K562 (cell line): ENCODE measurements around the gene EHD2. TPM values are rescaled to one million over a fixed set of nuclear protein-coding genes. Genes with fewer than 3 reads are reported as not detected.

Experiments
- ATAC-seq: fragments of 200-7000 bp; cut with Tn5 transposase; 3 replicates; pipeline ENCODE4 v1.9.1; 2020; ENCODE audit warnings: moderate library complexity
- BruUV-seq: library from RNA; stranded (reverse); fragments of 400-500 nt; replicated peaks from 2 replicates; lab custom pipeline; 2021; lab: Mats Ljungman, UMichigan
- CTCF ChIA-PET: fragments of 300-600 bp; formaldehyde crosslinking; extraction: SDS; loops from one replicate; lab custom pipeline; 2021; ENCODE audit warnings: low intra/inter-chr PET ratio; lab: Yijun Ruan, JAX
- POLR2A ChIA-PET: fragments of 300-600, 350-650 bp; sonication (Branson Sonifier 250); formaldehyde crosslinking; extraction: SDS; loops from one replicate; lab custom pipeline; 2021; ENCODE audit warnings: antibody characterized with exemption, inconsistent platforms; lab: Yijun Ruan, JAX
- DNase-seq, 4 experiments: peaks; one replicate each; pipeline versions ENCODE4 v3.0.0 to v3.0.0-alpha.2; 2011 to 2018; ENCODE audit warnings: low spot score in 3 of 4, mixed read lengths in 3 of 4; ENCODE audit errors: extremely low read depth in 1 of 4
- FAIRE-seq: peaks from 2 replicates; lab custom pipeline; 2011; peaks lifted over from hg19 to GRCh38; lab: Jason Lieb, UNC
- H2AFZ ChIP-seq: 2 replicates; pipeline ENCODE4 v1.6.0; 2011; ENCODE audit warnings: low read depth, low read length, control low read depth, inconsistent platforms
- H3K27ac ChIP-seq: fragments of 200-600 bp; 3 replicates; pipeline ENCODE4 v1.8.0; 2011; ENCODE audit warnings: low read depth, mild to moderate bottlenecking, control low read depth, inconsistent platforms, low read length, moderate library complexity, mixed read lengths; ENCODE audit errors: extremely low read depth
- H3K27me3 ChIP-seq, 2 experiments: fragments of 300-600 bp in 1 of 2; 2 replicates in 1 of 2; 3 replicates in 1 of 2; pipeline versions ENCODE4 v1.6.0 to v1.8.0; 2011; ENCODE audit warnings: inconsistent platforms in 2 of 2, low read length in 2 of 2, mild to moderate bottlenecking in 1 of 2, mixed read lengths in 1 of 2, moderate library complexity in 1 of 2; ENCODE audit not compliant: control insufficient read depth in 2 of 2, insufficient read depth in 2 of 2
- H3K36me3 ChIP-seq: fragments of 300-600 bp; 3 replicates; pipeline ENCODE4 v1.8.0; 2011; ENCODE audit warnings: mild to moderate bottlenecking, low read length, inconsistent platforms; ENCODE audit not compliant: control insufficient read depth, insufficient read depth
- H3K4me1 ChIP-seq, 2 experiments: fragments of 200-600 bp in 1 of 2; replicated peaks in 1 of 2; 2 replicates in 1 of 2; 3 replicates in 1 of 2; pipeline versions ENCODE4 v1.5.1 to v1.8.0; 2011; ENCODE audit warnings: inconsistent platforms in 2 of 2, low read length in 2 of 2, mild to moderate bottlenecking in 1 of 2, mixed read lengths in 1 of 2, moderate library complexity in 1 of 2; ENCODE audit not compliant: control insufficient read depth in 2 of 2, insufficient read depth in 2 of 2
- H3K4me2 ChIP-seq: 2 replicates; pipeline ENCODE4 v1.6.1; 2011; ENCODE audit warnings: low read length, control low read depth, inconsistent platforms, mixed read lengths; ENCODE audit not compliant: insufficient read depth
- H3K4me3 ChIP-seq: fragments of 200-600 bp; sonication (generic), shearing (Covaris generic); 2 replicates; pipeline ENCODE4 v1.5.1; 2016; ENCODE audit warnings: control low read depth, inconsistent platforms
- H3K79me2 ChIP-seq: fragments of 200-600 bp; 3 replicates; pipeline ENCODE4 v1.8.0; 2011; ENCODE audit warnings: low read length, inconsistent platforms; ENCODE audit not compliant: control insufficient read depth, insufficient read depth
- H3K9ac ChIP-seq, 2 experiments: 2 replicates each; pipeline versions ENCODE4 v1.6.0 to v1.6.1; 2011; ENCODE audit warnings: low read depth in 2 of 2, low read length in 2 of 2, control low read depth in 1 of 2, inconsistent platforms in 1 of 2, mild to moderate bottlenecking in 1 of 2, mixed read lengths in 1 of 2; ENCODE audit not compliant: insufficient read depth in 1 of 2
- H3K9me1 ChIP-seq: one replicate; pipeline ENCODE4 v1.6.0; 2011; ENCODE audit warnings: inconsistent platforms, mild to moderate bottlenecking, low read length, moderate library complexity; ENCODE audit not compliant: control insufficient read depth, insufficient read depth
- H3K9me3 ChIP-seq: replicated peaks from 2 replicates; pipeline ENCODE4 v1.5.1; 2011; ENCODE audit warnings: low read depth, low read length, inconsistent platforms; ENCODE audit not compliant: control insufficient read depth, insufficient read depth
- H4K20me1 ChIP-seq: replicated peaks from 2 replicates; pipeline ENCODE4 v1.6.1; 2011; ENCODE audit warnings: low read length, inconsistent platforms, mixed read lengths; ENCODE audit not compliant: control insufficient read depth, insufficient read depth
- CBFA2T2 ChIP-seq: fragments of 450-650 bp; conservative IDR thresholded peaks from 2 replicates; pipeline ENCODE4 v1.6.1; 2017; ENCODE audit warnings: mild to moderate bottlenecking
- HMGN3 ChIP-seq: IDR thresholded peaks from 2 replicates; pipeline ENCODE4 v1.6.1; 2011; ENCODE audit warnings: borderline replicate concordance, low read depth, mild to moderate bottlenecking, mixed read lengths, low read length; ENCODE audit not compliant: insufficient read length; ENCODE audit errors: extremely low read depth
- MCM2 ChIP-seq: fragments of 450-650 bp; IDR thresholded peaks from 2 replicates; pipeline ENCODE4 v1.6.1; 2017; ENCODE audit warnings: low read depth, mild to moderate bottlenecking
- NFXL1 ChIP-seq: fragments of 450-650 bp; formaldehyde crosslinking; IDR thresholded peaks from 2 replicates; pipeline ENCODE4 v1.4.0; 2021; ENCODE audit warnings: mild to moderate bottlenecking
- POLR2G ChIP-seq: fragments of 200-400 bp; formaldehyde crosslinking; IDR thresholded peaks from 2 replicates; pipeline ENCODE4 v1.6.1; 2017; ENCODE audit warnings: low read depth, mild to moderate bottlenecking, antibody characterized with exemption, low read length, moderate library complexity
- POLR3G ChIP-seq: IDR thresholded peaks from 2 replicates; pipeline ENCODE4 v1.6.1; 2011; ENCODE audit not compliant: insufficient read length, insufficient replicate concordance; ENCODE audit errors: extremely low read depth
- RAD21 ChIP-seq, 2 experiments: fragments of 250-450 bp in 1 of 2; fragments of 450-650 bp in 1 of 2; sonication (Bioruptor Pico) in 1 of 2; formaldehyde crosslinking in 1 of 2; IDR thresholded peaks in 1 of 2; conservative IDR thresholded peaks in 1 of 2; 2 replicates each; pipeline versions ENCODE4 v1.4.0 to v1.8.0; 2020 to 2022; ENCODE audit warnings: mild to moderate bottlenecking in 2 of 2, moderate library complexity in 1 of 2
- SIX5 ChIP-seq, 2 experiments: IDR thresholded peaks; 2 replicates each; pipeline ENCODE4 v1.6.1; 2011; ENCODE audit warnings: low read length in 2 of 2, borderline replicate concordance in 1 of 2, low read depth in 1 of 2, mild to moderate bottlenecking in 1 of 2, moderate library complexity in 1 of 2; ENCODE audit not compliant: insufficient read depth in 1 of 2
- ZNF217 ChIP-seq: sonication (generic); formaldehyde crosslinking; IDR thresholded peaks from 2 replicates; pipeline ENCODE4 v1.8.0; 2022; ENCODE audit warnings: mild to moderate bottlenecking, missing genetic modification reagents
- ZNF324 ChIP-seq: fragments of 250-450 bp; sonication (Bioruptor Pico); IDR thresholded peaks from 2 replicates; pipeline ENCODE4 v1.4.0; 2020; ENCODE audit warnings: mild to moderate bottlenecking
- WGBS: fragments of 100-300 bp; shearing (Covaris generic); methylation state at CpG from one replicate; pipeline ENCODE4 v1.1.6; 2016; ENCODE audit warnings: low coverage, mixed read lengths; ENCODE audit not compliant: insufficient coverage; ENCODE audit errors: missing lambda C conversion rate; 5-methylcytosine and 5-hydroxymethylcytosine counted together
- in situ Hi-C: fragments of 300-500 bp; cut with MboI; formaldehyde crosslinking; loops from 4 replicates; pipeline ENCODE4 v1.15.0; 2018; ENCODE audit warnings: inconsistent platforms, mixed read lengths
- intact Hi-C: fragments of 100-400 bp; cut with micrococcal nuclease; formaldehyde crosslinking; loops from 2 replicates; pipeline ENCODE4 v1.14.2; 2022
- polyA plus RNA-seq, 8 experiments: library from polyadenylated mRNA; depleted of rRNA in 4 of 8; stranded (reverse) in 5 of 8; unstranded in 3 of 8; fragments of >200 nt; fragmentation: Nextera tagmentation in 2 of 8; fragmentation: Illumina TruSeq in 1 of 8; extraction: Ambion mirVana in 2 of 8; extraction: Trizol in 1 of 8; gene quantifications; 2 replicates each; pipeline versions ENCODE4 v1.2.1 to v1.2.3, GENCODE V29; 2011 to 2014; ENCODE audit warnings: inconsistent platforms in 1 of 8, missing spikeins in 1 of 8
- total RNA-seq, 7 experiments: library from RNA; depleted of rRNA in 6 of 7; stranded (reverse); fragments of >200 nt in 6 of 7; fragmentation: Illumina TruSeq in 2 of 7; extraction: Trizol in 2 of 7; gene quantifications; 2 replicates each; pipeline versions ENCODE4 v1.2.1 to v1.2.3, GENCODE V29; 2011 to 2021; ENCODE audit warnings: low replicate concordance in 1 of 7
- TF ChIP-seq, protein P1 (sequence below): IDR thresholded peaks from 3 replicates; pipeline ENCODE4 v1.6.1; 2011; ENCODE audit warnings: borderline replicate concordance, mild to moderate bottlenecking; ENCODE audit not compliant: insufficient read length, insufficient read depth
- TF ChIP-seq, protein P2 (sequence below): fragments of 450-650 bp; IDR thresholded peaks from 2 replicates; pipeline ENCODE4 v1.6.1; 2017; ENCODE audit warnings: antibody characterized with exemption
- TF ChIP-seq, protein P3 (sequence below): sonication (generic); formaldehyde crosslinking; IDR thresholded peaks from 2 replicates; pipeline ENCODE4 v1.8.1; 2023; ENCODE audit warnings: mild to moderate bottlenecking, missing genetic modification reagents

Gene EHD2
- total and polyA plus RNA-seq, 9 of the 15 experiments (the other 6 are each of a cell fraction or from before 2014, with no cell fraction given) = 1.7 to 32.2 (median 3.0) TPM

- TF ChIP-seq, protein P1, sequence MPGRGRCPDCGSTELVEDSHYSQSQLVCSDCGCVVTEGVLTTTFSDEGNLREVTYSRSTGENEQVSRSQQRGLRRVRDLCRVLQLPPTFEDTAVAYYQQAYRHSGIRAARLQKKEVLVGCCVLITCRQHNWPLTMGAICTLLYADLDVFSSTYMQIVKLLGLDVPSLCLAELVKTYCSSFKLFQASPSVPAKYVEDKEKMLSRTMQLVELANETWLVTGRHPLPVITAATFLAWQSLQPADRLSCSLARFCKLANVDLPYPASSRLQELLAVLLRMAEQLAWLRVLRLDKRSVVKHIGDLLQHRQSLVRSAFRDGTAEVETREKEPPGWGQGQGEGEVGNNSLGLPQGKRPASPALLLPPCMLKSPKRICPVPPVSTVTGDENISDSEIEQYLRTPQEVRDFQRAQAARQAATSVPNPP = no peak
These were observed 42.0 kb downstream of the EHD2 start (continued) for GRCh38 chr19:47755065-47755761.

DNA sequence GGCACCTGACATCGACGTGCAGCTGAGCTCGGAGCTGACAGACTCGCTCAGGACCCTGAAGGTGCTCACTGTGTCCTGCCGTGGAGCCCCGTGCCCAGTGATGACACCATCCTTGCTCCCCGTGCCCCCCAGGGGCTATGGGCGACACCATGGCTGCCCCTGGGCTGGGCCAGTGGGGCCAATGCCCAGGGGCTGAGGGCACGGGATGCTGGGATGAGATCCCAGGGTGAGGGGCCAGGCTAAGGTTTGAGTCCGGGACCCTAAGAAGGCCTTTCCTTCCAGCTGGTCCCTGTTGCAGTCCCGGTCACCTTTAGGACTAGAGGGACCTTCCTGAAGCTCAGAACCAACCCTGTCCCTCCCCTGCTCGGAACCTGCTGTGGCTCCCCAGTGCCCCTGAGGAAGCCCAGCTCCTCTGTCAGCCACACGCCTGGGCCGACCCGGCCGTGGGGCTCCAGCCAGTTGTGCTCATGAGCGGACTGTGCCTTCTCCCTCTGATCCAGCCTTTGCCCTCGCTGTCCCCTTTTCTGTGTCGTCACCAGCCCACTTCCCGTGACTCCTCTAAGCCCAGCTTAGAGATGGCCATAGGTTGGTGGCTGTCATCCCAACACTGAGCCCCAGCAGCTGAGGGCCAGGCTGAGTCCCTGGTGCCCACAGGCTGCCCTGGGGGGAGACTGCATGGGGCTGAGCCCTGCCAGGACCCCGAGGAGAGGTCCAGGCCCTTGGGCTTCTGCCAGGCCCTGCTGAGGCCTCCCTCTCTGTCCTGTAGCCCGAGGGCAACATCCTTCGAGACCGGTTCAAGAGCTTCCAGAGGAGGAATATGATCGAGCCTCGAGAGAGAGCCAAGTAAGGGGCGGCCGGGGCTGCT is 42.8 kb downstream of the EHD2 start:
- no peaks in the 10 kb centered on the region for H3K27me3 ChIP-seq
- FAIRE-seq = no peak
- H3K9ac ChIP-seq = peak overlapping the region in 1 of 2 experiments; percentile 13; a peak in 1 of 4 replicates
- H3K9me3 ChIP-seq = no peaks in the 10 kb centered on the region
- H3K4me1 ChIP-seq = peaks cover 0 to 21% of the 10 kb centered on the region in 2 experiments; a peak in 2 of 5 replicates
- no peak overlapping the region for H3K27ac ChIP-seq
- in situ Hi-C loops (no loop called here), intact Hi-C loops (no loop called here)
- H3K4me2 ChIP-seq = no peak overlapping the region
- H3K36me3 ChIP-seq = peaks cover 82% of the 10 kb centered on the region; the same call in 2 of the 3 replicates
- ChIA-PET POLR2A (interaction anchor here (0.6 to 3.4 kb wide), 5 partner anchors 9 to 979 kb away, joined by 3 to 17 read pairs (median 10); partner anchors contain the start of gene NOP53), CTCF (no interaction called here)
- H3K9me1 ChIP-seq = no peaks in the 10 kb centered on the region
- no peak for ATAC-seq
- peaks cover 7% of the 10 kb centered on the region for H4K20me1 ChIP-seq
- no peak overlapping the region for H2AFZ ChIP-seq
- 93% methylated on average over 20 of the region's 28 CpGs for WGBS
- no peaks in the 10 kb centered on the region for H3K79me2 ChIP-seq
- no peak overlapping the region for H3K4me3 ChIP-seq
- no peak for DNase-seq
- no TSS peak for BruUV-seq
- TF ChIP-seq, protein P2, sequence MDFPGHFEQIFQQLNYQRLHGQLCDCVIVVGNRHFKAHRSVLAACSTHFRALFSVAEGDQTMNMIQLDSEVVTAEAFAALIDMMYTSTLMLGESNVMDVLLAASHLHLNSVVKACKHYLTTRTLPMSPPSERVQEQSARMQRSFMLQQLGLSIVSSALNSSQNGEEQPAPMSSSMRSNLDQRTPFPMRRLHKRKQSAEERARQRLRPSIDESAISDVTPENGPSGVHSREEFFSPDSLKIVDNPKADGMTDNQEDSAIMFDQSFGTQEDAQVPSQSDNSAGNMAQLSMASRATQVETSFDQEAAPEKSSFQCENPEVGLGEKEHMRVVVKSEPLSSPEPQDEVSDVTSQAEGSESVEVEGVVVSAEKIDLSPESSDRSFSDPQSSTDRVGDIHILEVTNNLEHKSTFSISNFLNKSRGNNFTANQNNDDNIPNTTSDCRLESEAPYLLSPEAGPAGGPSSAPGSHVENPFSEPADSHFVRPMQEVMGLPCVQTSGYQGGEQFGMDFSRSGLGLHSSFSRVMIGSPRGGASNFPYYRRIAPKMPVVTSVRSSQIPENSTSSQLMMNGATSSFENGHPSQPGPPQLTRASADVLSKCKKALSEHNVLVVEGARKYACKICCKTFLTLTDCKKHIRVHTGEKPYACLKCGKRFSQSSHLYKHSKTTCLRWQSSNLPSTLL = no peak
- TF ChIP-seq MCM2 (no peak), POLR2G (peak; percentile 5; the same call in 1 of the 2 replicates), RAD21 (CRISPR knock-in tag; conservative IDR thresholded peaks at IDR 0.05 in 1 of 2, IDR thresholded peaks at IDR 0.05 in 1 of 2) (no peak), POLR3G (no peak), CBFA2T2 (no peak), HMGN3 (peak; percentile 24), SIX5 (IDR thresholded peaks at IDR 0.05; ENCODE audit: borderline replicate concordance in 1 of 2, insufficient read depth in 1 of 2, low read depth in 1 of 2, low read length in 2 of 2) (no peak), ZNF217 (CRISPR knock-in tag) (no peak), ZNF324 (CRISPR knock-in tag) (no peak), NFXL1 (CRISPR knock-in tag) (no peak)
- TF ChIP-seq, protein P3, sequence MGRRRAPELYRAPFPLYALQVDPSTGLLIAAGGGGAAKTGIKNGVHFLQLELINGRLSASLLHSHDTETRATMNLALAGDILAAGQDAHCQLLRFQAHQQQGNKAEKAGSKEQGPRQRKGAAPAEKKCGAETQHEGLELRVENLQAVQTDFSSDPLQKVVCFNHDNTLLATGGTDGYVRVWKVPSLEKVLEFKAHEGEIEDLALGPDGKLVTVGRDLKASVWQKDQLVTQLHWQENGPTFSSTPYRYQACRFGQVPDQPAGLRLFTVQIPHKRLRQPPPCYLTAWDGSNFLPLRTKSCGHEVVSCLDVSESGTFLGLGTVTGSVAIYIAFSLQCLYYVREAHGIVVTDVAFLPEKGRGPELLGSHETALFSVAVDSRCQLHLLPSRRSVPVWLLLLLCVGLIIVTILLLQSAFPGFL = no peak
